Measurements from ENCODE around the gene BLCAP.

- TF ChIP-seq CTCF (IDR thresholded peaks at IDR 0.05; ENCODE audit: insufficient read depth, low read length) (no peak), REST (IDR thresholded peaks at IDR 0.05; ENCODE audit: insufficient replicate concordance, low read depth) (no peak), POLR2AphosphoS5 (IDR thresholded peaks at IDR 0.05; ENCODE audit: low read depth) (no peak)
Measured at GRCh38 chr20:37556538-37556937, 28.9 kb upstream of the BLCAP start.

All from HL-60 (cell line).